ENCODE results near the gene CCL4L2. TPM values are rescaled to one million over a fixed set of nuclear protein-coding genes. Genes with fewer than 3 reads are reported as not detected.
"Not testable (repeated sequence)": the region's sequence is repeated elsewhere in the genome, so short reads cannot be mapped to it uniquely, and the experiment has no call there.

Gene CCL4L2
- total RNA-seq = 100 to 1,000 TPM; 519 to 562 TPM
- polyA plus RNA-seq = 4.9 TPM

GRCh38 chr17:36210439-36211211 lies at the start of gene CCL4L2:
CCL4L2 (plus strand) TSS chr17:36211063.
- not testable (repeated sequence) for H3K9me3 Mint-ChIP-seq, H3K36me3 Mint-ChIP-seq
- POLR2A ChIA-PET = interaction anchor here (0.7 to 1.1 kb wide), 2 partner anchors 15 to 28 kb away, joined by 3 read pairs; no protein-coding TSS in a partner anchor

GRCh38 chr17:36168836-36169235 lies 42.0 kb upstream of the CCL4L2 start:
- H3K27ac ChIP-seq (ENCODE audit: low read depth, low read length); H3K27ac Mint-ChIP-seq; H3K4me3 ChIP-seq (ENCODE audit: low read length); DNase-seq; H3K4me1 Mint-ChIP-seq; H3K9me3 Mint-ChIP-seq; H3K36me3 ChIP-seq (ENCODE audit: insufficient read depth, low read length); CTCF ChIA-PET; H3K27me3 Mint-ChIP-seq; H3K4me1 ChIP-seq (ENCODE audit: insufficient read depth, low read length); H3K4me3 Mint-ChIP-seq; H3K36me3 Mint-ChIP-seq; H3K27me3 ChIP-seq (ENCODE audit: insufficient read depth, low read length, poor library complexity, severe bottlenecking); POLR2A ChIA-PET; H3K9me3 ChIP-seq (ENCODE audit: low read length): not testable (repeated sequence)

More at GRCh38 chr17:36210439-36211211, at the start of gene CCL4L2:
- CTCF ChIA-PET = interaction anchor here (1.0 to 2.3 kb wide), 4 partner anchors 15 to 271 kb away, joined by 3 to 12 read pairs (median 4); no protein-coding TSS in a partner anchor
- H3K27me3 Mint-ChIP-seq; H3K27ac ChIP-seq (ENCODE audit: low read depth, low read length); H3K4me3 ChIP-seq (ENCODE audit: low read length); H3K27me3 ChIP-seq (ENCODE audit: insufficient read depth, low read length, poor library complexity, severe bottlenecking); H3K9me3 ChIP-seq (ENCODE audit: low read length); H3K36me3 ChIP-seq (ENCODE audit: insufficient read depth, low read length): not testable (repeated sequence)
- peaks cover 39% of the 10 kb centered on the region for H3K4me1 ChIP-seq (ENCODE audit: insufficient read depth, low read length)
- Mint-ChIP-seq H3K27ac (peak within 1 kb of the TSS; percentile 86 to 99 (median 92)), H3K4me1 (peaks cover 56 to 83% (median 80%) of the 10 kb centered on the region in 3 donors), H3K4me3 (peak within 1 kb of the TSS; percentile 67 to 94 (median 85))
- DNase-seq = peak in 2 of 5 donors; percentile 31 to 67

- H3K27ac Mint-ChIP-seq; H3K4me1 ChIP-seq (ENCODE audit: insufficient read depth, low read length); CTCF ChIA-PET; H3K36me3 Mint-ChIP-seq; POLR2A ChIA-PET; H3K9me3 ChIP-seq (ENCODE audit: low read length); H3K27me3 Mint-ChIP-seq; H3K4me3 ChIP-seq (ENCODE audit: low read length); H3K9me3 Mint-ChIP-seq; H3K36me3 ChIP-seq (ENCODE audit: insufficient read depth, low read length); H3K27me3 ChIP-seq (ENCODE audit: insufficient read depth, low read length, poor library complexity, severe bottlenecking); H3K27ac ChIP-seq (ENCODE audit: low read depth, low read length); DNase-seq; H3K4me3 Mint-ChIP-seq: not testable (repeated sequence)
- H3K4me1 Mint-ChIP-seq = peaks cover 0 to 11% (median 3%) of the 10 kb centered on the region in 3 donors
Measured at GRCh38 chr17:36176536-36176935, 34.3 kb upstream of the CCL4L2 start, which contains the start of gene TBC1D3B. TBC1D3B (minus strand) TSS chr17:36176636; CDS start chr17:36175050, 1,586 bp downstream.

DNA sequence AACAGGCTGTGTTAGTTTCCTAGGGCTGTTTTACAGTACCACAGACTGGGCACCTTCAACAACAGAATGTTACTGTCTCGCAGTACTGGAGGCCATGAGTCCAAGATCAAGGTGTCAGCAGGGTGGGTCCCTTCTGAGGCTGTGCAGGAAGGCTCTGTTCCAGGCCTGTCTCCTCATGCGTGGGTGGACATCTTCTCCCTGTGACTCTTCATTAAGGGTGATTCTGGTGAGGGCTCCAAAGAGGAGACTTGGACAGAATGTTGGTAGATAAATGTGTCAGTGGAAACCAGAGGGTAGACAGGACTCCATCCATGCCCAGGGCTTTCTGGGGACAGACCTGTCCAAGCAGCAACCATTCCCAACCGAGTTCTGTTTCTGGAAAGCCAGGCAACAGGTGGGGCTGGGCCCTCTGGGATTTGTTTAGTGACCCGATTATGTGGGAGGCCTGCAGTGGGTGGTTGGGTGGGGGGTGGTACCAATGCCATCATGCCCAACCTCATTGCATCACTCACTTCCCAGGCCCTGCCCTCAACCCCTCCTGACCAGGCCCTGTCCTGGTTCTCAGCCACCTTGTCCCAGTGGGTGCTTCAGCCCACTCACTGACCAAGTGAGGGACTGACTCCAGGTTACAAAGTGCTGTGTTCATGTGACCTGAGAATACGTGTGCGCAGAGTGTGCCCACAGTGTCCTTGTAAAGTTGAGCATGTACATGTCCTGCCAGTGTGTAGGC lies 29.3 kb upstream of the CCL4L2 start:
- H3K9me3 Mint-ChIP-seq = not testable (repeated sequence)
- CTCF ChIA-PET = interaction anchor here (1.1 to 2.0 kb wide), 3 partner anchors 11 to 301 kb away, joined by 3 to 9 read pairs (median 4); no protein-coding TSS in a partner anchor
- peaks cover 0 to 34% of the 10 kb centered on the region in 2 donors for H3K27me3 Mint-ChIP-seq

DNA sequence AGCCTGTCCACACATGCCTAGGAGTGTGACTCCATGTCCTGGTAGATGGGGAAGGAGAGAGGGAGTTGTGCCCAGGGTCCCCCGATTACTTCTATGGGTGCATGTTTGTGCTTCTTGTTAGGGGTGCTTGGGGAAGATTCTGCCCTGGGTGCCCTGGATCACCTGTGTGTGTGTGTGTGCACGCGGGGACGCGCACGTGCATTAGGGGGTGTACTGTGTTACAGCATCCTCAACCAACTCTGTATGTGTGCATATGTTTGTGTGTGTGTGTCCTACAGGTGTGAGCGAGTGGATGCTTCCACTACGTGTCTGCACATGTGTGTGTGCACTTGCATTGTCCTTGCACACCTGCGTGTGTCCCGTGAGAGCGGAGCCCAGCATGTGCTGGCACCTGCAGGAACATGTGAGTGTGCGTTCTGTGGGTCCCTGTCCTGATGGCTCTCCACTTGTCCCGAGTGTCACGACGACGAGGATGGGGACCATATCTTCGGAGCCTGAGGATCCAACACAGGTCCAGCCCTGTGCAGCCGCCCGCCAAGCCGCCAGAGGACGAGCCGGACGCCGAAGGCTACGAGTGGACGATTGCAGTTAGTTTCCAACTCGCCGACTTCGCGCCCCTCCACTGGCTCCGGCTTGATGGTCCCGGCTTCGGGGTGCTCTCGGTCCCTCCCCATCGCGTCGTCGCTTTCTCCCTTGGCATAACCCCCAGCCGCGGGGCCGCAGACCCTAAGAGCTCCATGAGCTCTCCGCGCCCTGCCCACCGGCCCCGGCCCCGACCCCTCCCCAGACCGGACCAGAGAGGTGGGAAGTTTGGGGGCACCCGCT lies 28.5 kb upstream of the CCL4L2 start:
- Mint-ChIP-seq H3K27ac (peak overlapping the region; percentile 23 to 97 (median 86)), H3K36me3 (peaks cover 0 to 45% (median 0%) of the 10 kb centered on the region in 3 donors), H3K4me1 (peaks cover 15 to 44% (median 42%) of the 10 kb centered on the region in 3 donors), H3K27me3 (peaks cover 0 to 34% of the 10 kb centered on the region in 2 donors), H3K9me3 (no peaks in the 10 kb centered on the region), H3K4me3 (peak overlapping the region; percentile 67 to 99 (median 95))
- H3K27ac ChIP-seq (ENCODE audit: low read depth, low read length) = no peak overlapping the region
- no peak overlapping the region for H3K4me3 ChIP-seq (ENCODE audit: low read length)
- H3K36me3 ChIP-seq (ENCODE audit: insufficient read depth, low read length) = no peaks in the 10 kb centered on the region
- H3K4me1 ChIP-seq (ENCODE audit: insufficient read depth, low read length) = peaks cover 1% of the 10 kb centered on the region
- POLR2A ChIA-PET = interaction anchor here (1.0 to 4.6 kb wide), 3 partner anchors 12 to 28 kb away, joined by 3 to 130 read pairs (median 3); partner anchors contain the start of genes CCL3L1, CCL3L3 and CCL4L2
- no peaks in the 10 kb centered on the region for H3K9me3 ChIP-seq (ENCODE audit: low read length)
- DNase-seq = peak in 1 of 5 donors; percentile 58
- H3K27me3 ChIP-seq (ENCODE audit: insufficient read depth, low read length, poor library complexity, severe bottlenecking) = no peaks in the 10 kb centered on the region
- CTCF ChIA-PET = interaction anchor here (1.0 to 2.0 kb wide), 8 partner anchors 9 to 418 kb away, joined by 3 to 9 read pairs (median 4); partner anchors contain the start of genes CCL3L1 and CCL3L3

More for the DNA sequence above, 29.3 kb upstream of the CCL4L2 start:
- H3K4me3 ChIP-seq (ENCODE audit: low read length); H3K9me3 ChIP-seq (ENCODE audit: low read length); H3K36me3 ChIP-seq (ENCODE audit: insufficient read depth, low read length); DNase-seq; H3K4me1 ChIP-seq (ENCODE audit: insufficient read depth, low read length); H3K27me3 ChIP-seq (ENCODE audit: insufficient read depth, low read length, poor library complexity, severe bottlenecking); H3K27ac ChIP-seq (ENCODE audit: low read depth, low read length): not testable (repeated sequence)
- H3K4me3 Mint-ChIP-seq = peak overlapping the region; percentile 67 to 99 (median 95)
- peak overlapping the region in 7 of 8 donors; percentile 73 to 97 (median 90) for H3K27ac Mint-ChIP-seq
- peaks cover 0 to 39% (median 0%) of the 10 kb centered on the region in 3 donors for H3K36me3 Mint-ChIP-seq
- H3K4me1 Mint-ChIP-seq = peaks cover 10 to 36% (median 34%) of the 10 kb centered on the region in 3 donors
- POLR2A ChIA-PET = interaction anchor here (1.0 to 4.6 kb wide), 2 partner anchors 11 to 13 kb away, joined by 3 to 130 read pairs; partner anchors contain the start of genes CCL3L1 and CCL3L3

GRCh38 chr17:36183001-36183971 lies 27.6 kb upstream of the CCL4L2 start:
- POLR2A ChIA-PET = interaction anchor here (1.0 to 4.6 kb wide), 3 partner anchors 11 to 27 kb away, joined by 3 to 130 read pairs (median 3); partner anchors contain the start of genes CCL3L1, CCL3L3 and CCL4L2

More at GRCh38 chr17:36183001-36183971, 27.6 kb upstream of the CCL4L2 start:
- Mint-ChIP-seq H3K9me3 (no peaks in the 10 kb centered on the region), H3K36me3 (peaks cover 0 to 53% (median 1%) of the 10 kb centered on the region in 3 donors), H3K4me3 (peak overlapping the region; percentile 80 to 99 (median 95)), H3K27ac (peak overlapping the region; percentile 70 to 100 (median 88)), H3K4me1 (peaks cover 23 to 53% (median 51%) of the 10 kb centered on the region in 3 donors), H3K27me3 (peaks cover 0 to 34% of the 10 kb centered on the region in 2 donors)
- no peaks in the 10 kb centered on the region for H3K27me3 ChIP-seq (ENCODE audit: insufficient read depth, low read length, poor library complexity, severe bottlenecking)
- H3K4me1 ChIP-seq (ENCODE audit: insufficient read depth, low read length) = peaks cover 10% of the 10 kb centered on the region
- H3K36me3 ChIP-seq (ENCODE audit: insufficient read depth, low read length) = no peaks in the 10 kb centered on the region
- peak in 1 of 5 donors; percentile 67 for DNase-seq
- CTCF ChIA-PET = interaction anchor here (0.7 to 2.0 kb wide), 10 partner anchors 8 to 419 kb away, joined by 3 to 9 read pairs (median 4); partner anchors contain the start of genes CCL3L1 and CCL3L3
- peak overlapping the region; percentile 45 for H3K4me3 ChIP-seq (ENCODE audit: low read length)
- peak overlapping the region; percentile 69 for H3K27ac ChIP-seq (ENCODE audit: low read depth, low read length)
- no peaks in the 10 kb centered on the region for H3K9me3 ChIP-seq (ENCODE audit: low read length)
